KOPT-K1 (cell line): Measurements from ENCODE around the gene ZDHHC1.
"Not testable (repeated sequence)": the region's sequence is repeated elsewhere in the genome, so short reads cannot be mapped to it uniquely, and the experiment has no call there.

ENCODE experiments used
- H3K27ac ChIP-seq: fragments of 200-600 bp; sonication (generic); 2 replicates; pipeline ENCODE4 v1.5.1; 2016; ENCODE audit warnings: antibody characterized with exemption, mild to moderate bottlenecking, low read depth, low read length; ENCODE audit not compliant: poor library complexity, severe bottlenecking
- H3K36me3 ChIP-seq: fragments of 200-600 bp; sonication (generic); 2 replicates; pipeline ENCODE4 v1.5.1; 2017; ENCODE audit warnings: antibody characterized with exemption, mild to moderate bottlenecking, low read length, moderate library complexity; ENCODE audit not compliant: insufficient read depth
- H3K9me3 ChIP-seq: fragments of 200-600 bp; sonication (generic); 2 replicates; pipeline ENCODE4 v1.5.1; 2017; ENCODE audit warnings: antibody characterized with exemption, low read length, mild to moderate bottlenecking; ENCODE audit not compliant: insufficient read depth, poor library complexity, severe bottlenecking

The ZDHHC1 gene

DNA sequence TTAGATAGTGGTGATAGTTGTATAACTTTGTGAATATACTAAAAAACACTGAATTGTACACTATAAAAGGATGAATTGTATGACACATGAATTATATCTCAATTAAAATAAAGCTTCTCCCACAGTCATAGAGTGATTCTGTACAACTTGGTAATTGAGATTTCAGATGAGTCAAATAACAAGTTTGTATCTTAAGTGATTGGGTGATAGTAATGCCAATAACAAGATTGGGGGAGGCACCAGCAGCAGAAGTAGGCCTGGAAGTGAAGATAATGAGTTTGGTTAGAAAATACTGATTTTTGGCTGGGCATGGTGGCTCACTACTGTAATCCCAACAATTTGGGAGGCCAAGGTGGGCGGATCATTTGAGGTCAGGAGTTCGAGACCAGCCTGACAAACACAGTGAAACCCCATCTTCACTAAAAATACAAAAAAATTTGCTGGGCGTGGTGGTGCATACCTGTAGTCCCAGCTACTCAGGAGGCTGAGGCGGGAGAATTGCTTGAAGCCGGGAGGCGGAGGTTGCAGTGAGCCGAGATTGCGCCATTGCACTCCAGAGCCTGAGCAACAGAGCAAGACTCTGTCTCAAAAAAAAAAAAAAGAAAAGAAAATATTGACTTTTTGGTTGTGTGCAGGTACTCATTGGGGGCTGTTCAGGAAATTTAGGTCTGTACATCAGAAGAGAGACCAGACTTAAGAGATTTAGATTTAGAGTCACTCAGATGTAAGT lies 56.6 kb downstream of the ZDHHC1 start:
- H3K27ac ChIP-seq, H3K36me3 ChIP-seq, H3K9me3 ChIP-seq: not testable (repeated sequence)

DNA sequence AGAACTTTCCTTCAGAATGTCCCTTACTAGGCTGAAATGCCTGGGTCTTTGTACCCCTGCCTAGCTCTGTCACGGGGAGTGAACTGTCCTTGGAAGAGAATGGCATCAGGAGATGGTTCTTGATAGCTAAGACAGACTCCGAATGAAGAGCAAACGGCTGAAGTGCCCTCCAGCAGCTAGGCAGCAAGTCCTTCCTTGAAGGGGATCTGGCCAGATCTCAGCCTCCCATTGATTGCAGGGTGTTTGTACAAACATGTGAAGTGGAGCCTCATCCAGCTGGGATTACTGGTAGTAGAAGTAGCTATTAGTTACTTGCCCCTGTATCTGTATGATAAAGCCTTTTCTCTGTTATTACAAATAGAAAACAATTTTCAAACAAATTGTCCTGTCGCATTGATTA lies 58.7 kb downstream of the ZDHHC1 start:
- no peak overlapping the region for H3K27ac ChIP-seq
- H3K36me3 ChIP-seq: no peaks in the 10 kb centered on the region
- H3K9me3 ChIP-seq: no peaks in the 10 kb centered on the region

DNA sequence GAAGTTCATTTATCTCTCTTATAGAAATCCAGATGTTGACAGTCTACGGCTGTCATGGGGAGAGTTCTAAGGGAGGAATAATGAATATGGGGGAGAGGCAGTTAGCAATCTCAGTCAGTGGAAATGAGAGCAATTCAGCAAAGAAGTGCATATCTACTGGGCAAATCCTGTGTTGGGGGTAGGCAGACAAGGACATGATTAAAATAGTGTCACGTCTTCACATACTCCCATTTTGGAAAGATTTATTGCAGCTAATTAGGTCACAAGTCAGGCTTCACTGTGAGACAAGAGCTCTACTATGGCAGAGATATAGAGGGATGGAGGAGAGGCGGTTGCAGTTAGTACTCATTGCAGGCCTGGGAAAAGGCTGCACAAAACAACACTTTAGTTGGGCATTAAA lies 59.9 kb downstream of the ZDHHC1 start:
- H3K9me3 ChIP-seq: no peaks in the 10 kb centered on the region
- no peak overlapping the region for H3K27ac ChIP-seq
- H3K36me3 ChIP-seq: no peaks in the 10 kb centered on the region

DNA sequence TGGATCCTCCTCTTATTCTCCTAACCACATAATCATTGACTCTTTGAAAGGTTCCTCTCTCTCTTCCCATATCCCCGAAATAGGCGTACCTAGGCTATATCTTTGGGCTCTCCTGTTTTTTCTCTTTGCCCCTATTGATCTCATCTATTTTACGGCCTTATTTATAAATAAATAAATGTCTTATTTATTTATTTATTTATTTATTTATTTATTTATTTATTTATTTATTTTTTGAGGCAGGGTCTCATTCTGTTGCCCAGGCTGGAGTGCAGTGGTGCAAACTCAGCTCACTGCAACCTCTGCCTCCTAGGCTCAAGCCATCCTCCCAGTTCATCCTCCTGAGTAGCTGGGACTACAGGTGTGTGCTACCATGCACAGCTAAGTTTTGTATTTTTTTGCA lies 63.8 kb downstream of the ZDHHC1 start:
- H3K27ac ChIP-seq, H3K36me3 ChIP-seq: not testable (repeated sequence)

DNA sequence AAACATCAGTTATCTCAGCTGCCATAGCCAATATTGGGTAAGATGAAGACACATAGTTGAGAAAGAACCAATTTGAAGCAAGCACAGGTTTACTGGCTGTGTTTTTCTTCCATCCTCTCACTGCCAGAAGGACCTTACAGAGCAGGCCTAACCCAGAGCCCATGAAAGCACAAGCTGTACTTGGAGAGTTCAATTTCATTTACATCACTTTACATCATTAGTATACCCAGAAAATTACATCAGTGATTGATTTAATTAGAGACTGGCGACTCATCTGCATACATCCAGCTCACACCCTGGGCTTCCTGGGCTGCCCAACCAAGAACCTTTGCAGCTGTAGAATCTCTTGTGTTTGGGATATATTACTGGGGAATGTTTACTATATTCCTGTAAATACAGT lies 66.0 kb downstream of the ZDHHC1 start:
- Histone ChIP-seq H3K27ac (no peak overlapping the region), H3K9me3 (no peaks in the 10 kb centered on the region), H3K36me3 (no peaks in the 10 kb centered on the region)

More for the DNA sequence above, 63.8 kb downstream of the ZDHHC1 start:
- H3K9me3 ChIP-seq: not testable (repeated sequence)

DNA sequence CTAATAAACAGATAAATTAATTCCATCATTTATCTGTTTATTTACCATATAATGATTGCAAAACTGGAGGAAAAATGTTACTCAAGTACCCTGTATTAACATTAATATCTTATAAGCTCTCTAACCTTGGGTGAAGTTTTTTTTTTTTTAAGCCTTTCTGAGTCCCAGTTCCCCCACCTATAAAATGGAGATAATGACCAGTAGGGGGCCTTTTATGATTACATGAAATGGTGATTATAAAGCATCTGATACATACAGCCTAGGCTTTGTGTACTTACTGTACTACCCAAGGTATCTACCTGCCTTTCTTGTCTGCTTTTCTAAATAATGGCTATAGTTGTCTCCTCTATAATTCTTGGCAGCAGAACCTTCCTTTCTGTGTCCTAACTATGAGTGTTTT lies 67.1 kb downstream of the ZDHHC1 start:
- Histone ChIP-seq H3K27ac (no peak overlapping the region), H3K36me3 (no peaks in the 10 kb centered on the region), H3K9me3 (no peaks in the 10 kb centered on the region)

DNA sequence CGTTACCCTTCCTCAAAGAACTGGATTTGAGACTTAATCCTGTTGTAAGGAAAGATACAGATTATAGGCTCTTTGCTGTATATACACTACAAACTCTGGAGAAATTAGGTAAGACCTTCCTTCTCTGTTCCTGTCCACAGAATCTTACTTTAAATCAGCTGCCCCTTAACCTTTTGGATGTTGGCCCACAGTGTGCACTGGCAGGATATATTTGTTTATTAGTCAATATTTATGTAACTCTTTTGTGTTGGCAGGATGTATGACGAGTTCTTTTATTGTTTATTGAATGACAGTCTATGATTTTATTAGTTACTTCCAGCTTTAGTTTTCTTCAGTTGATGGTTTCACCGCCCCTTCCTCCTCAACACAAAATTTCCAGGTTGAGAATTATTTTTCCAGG lies 69.9 kb downstream of the ZDHHC1 start:
- Histone ChIP-seq H3K36me3 (no peaks in the 10 kb centered on the region), H3K27ac (no peak overlapping the region), H3K9me3 (no peaks in the 10 kb centered on the region)

DNA sequence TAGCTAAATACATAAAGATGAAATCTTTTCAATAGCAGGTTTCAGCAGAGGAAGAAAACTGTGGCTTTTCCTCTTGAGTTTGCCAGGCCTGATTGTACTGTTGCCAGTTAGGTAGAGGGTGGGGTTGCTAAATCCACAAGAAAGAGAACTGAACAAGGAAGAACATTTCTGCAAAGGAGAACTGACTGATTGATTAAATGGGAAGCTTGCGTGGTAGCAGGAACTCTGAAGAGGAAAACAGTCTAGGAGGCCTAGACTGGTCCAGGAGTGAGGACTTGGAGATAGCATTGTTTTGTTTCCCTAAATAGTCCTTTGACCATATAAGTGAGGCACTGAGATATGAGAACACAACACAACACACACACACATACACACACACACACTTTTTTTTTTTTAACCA lies 70.9 kb downstream of the ZDHHC1 start:
- Histone ChIP-seq H3K9me3 (no peaks in the 10 kb centered on the region), H3K36me3 (no peaks in the 10 kb centered on the region), H3K27ac (no peak overlapping the region)
